ENCODE results near the gene MTMR12. TPM values are rescaled to one million over a fixed set of nuclear protein-coding genes. Genes with fewer than 3 reads are reported as not detected.
"Not testable (repeated sequence)": the region's sequence is repeated elsewhere in the genome, so short reads cannot be mapped to it uniquely, and the experiment has no call there.

MTMR12 gene
- total and polyA plus RNA-seq, 2 of the 4 experiments (the other 2 are of a cell fraction): 11.1 to 21.3 TPM

GRCh38 chr5:32314152-32314488 lies 1.4 kb upstream of the MTMR12 start:
- H2BK120ac ChIP-seq (ENCODE audit: low read depth, low read length); H4K91ac ChIP-seq (ENCODE audit: insufficient read depth, low read depth, low read length); H2AK5ac ChIP-seq (ENCODE audit: low read depth, low read length); H3K18ac ChIP-seq (ENCODE audit: low read depth, low read length); H3K9ac ChIP-seq (ENCODE audit: low read depth, low read length); H3K4me2 ChIP-seq (ENCODE audit: low read depth, low read length); H3K9me1 ChIP-seq (ENCODE audit: insufficient read depth, low read length); H2AFZ ChIP-seq (replicated peaks; ENCODE audit: low read length, poor library complexity); H2BK15ac ChIP-seq (ENCODE audit: low read depth, low read length); H3K4ac ChIP-seq (ENCODE audit: low read depth, low read length); H2BK20ac ChIP-seq (ENCODE audit: low read depth, low read length); H4K20me1 ChIP-seq (ENCODE audit: insufficient read depth, low read length); H3K23ac ChIP-seq (ENCODE audit: low read depth, low read length); H4K8ac ChIP-seq (ENCODE audit: low read depth in 2 of 2, low read length in 2 of 2); H3K4me3 ChIP-seq (ENCODE audit: insufficient read depth, low read depth, low read length); H3K9me3 ChIP-seq (ENCODE audit: control insufficient read depth, insufficient read depth, low read length); in situ Hi-C loops (cut with MboI; ENCODE audit: low sequenced_read_pairs); H3K36me3 ChIP-seq (ENCODE audit: control insufficient read depth, insufficient read depth, low read length); H3K14ac ChIP-seq (replicated peaks; ENCODE audit: low read depth, low read length); H3K27me3 ChIP-seq (ENCODE audit: control insufficient read depth, insufficient read depth, low read length); dilution Hi-C loops (cut with HindIII; ENCODE audit: low sequenced_read_pairs, unreplicated experiment); H2AK9ac ChIP-seq (replicated peaks; ENCODE audit: low read depth, low read length, poor library complexity); H3K56ac ChIP-seq (ENCODE audit: extremely low read depth, insufficient read depth, low read length); BruUV-seq (replicated peaks); DNase-seq; H2BK5ac ChIP-seq (ENCODE audit: low read depth, low read length, poor library complexity, severe bottlenecking); H3K4me1 ChIP-seq (ENCODE audit: control insufficient read depth, insufficient read depth, low read length); H3K27ac ChIP-seq (ENCODE audit: insufficient read depth, low read length); ATAC-seq (ENCODE audit: low read depth); H4K5ac ChIP-seq (ENCODE audit: low read depth, low read length): not testable (repeated sequence)
- peaks cover 13 to 28% of the 10 kb centered on the region in 2 experiments; a peak in 3 of 4 replicates for H3K79me1 ChIP-seq (ENCODE audit: low read depth in 1 of 2, low read length in 2 of 2)
- intact Hi-C loops (cut with micrococcal nuclease): loop anchor here (5.0 kb wide), 1 partner anchor 82 kb away; no protein-coding TSS in a partner anchor
- ChIA-PET POLR2A (ENCODE audit: unreplicated experiment) (interaction anchor here (0.7 kb wide), 1 partner anchor 1110 kb away, joined by 5 read pairs; no protein-coding TSS in a partner anchor), CTCF (interaction anchor here (0.6 kb wide), 1 partner anchor 66 kb away, joined by 3 read pairs; no protein-coding TSS in a partner anchor)
- WGBS, 2 experiments (ENCODE audit: extremely low coverage in 2 of 2, insufficient read length in 1 of 2): 89% methylated on average over 3 of the region's 10 CpGs; no CpG with 5 or more reads in 1 of the 2 experiments

Data from IMR-90 (cell line).